IPS-20b (cell line): ENCODE measurements around the gene CCR7.

Experiments used
- H3K27ac ChIP-seq: one replicate; pipeline ENCODE4 v1.5.1; 2013; ENCODE audit warnings: low read length
- H3K27me3 ChIP-seq: 2 replicates; pipeline ENCODE4 v1.6.1; 2013; ENCODE audit warnings: mild to moderate bottlenecking, low read length, inconsistent platforms; ENCODE audit not compliant: insufficient read depth
- H3K36me3 ChIP-seq: 2 replicates; pipeline ENCODE4 v1.6.1; 2013; ENCODE audit warnings: low read depth, mild to moderate bottlenecking, inconsistent platforms, low read length, moderate library complexity; ENCODE audit not compliant: insufficient read depth
- H3K4me1 ChIP-seq: 2 replicates; pipeline ENCODE4 v1.6.1; 2013; ENCODE audit warnings: mild to moderate bottlenecking, control low read depth, inconsistent platforms, low read length, moderate library complexity; ENCODE audit not compliant: insufficient read depth
- H3K4me3 ChIP-seq: 2 replicates; pipeline ENCODE4 v1.5.1; 2013; ENCODE audit warnings: mild to moderate bottlenecking, low read length, inconsistent platforms
- H3K9ac ChIP-seq: 2 replicates; pipeline ENCODE4 v1.6.1; 2013; ENCODE audit warnings: low read depth, mild to moderate bottlenecking, inconsistent platforms, low read length, moderate library complexity
- H3K9me3 ChIP-seq: 2 replicates; pipeline ENCODE4 v1.6.1; 2013; ENCODE audit warnings: mild to moderate bottlenecking, low read depth, low read length, inconsistent platforms; ENCODE audit not compliant: insufficient read depth

Gene CCR7

DNA sequence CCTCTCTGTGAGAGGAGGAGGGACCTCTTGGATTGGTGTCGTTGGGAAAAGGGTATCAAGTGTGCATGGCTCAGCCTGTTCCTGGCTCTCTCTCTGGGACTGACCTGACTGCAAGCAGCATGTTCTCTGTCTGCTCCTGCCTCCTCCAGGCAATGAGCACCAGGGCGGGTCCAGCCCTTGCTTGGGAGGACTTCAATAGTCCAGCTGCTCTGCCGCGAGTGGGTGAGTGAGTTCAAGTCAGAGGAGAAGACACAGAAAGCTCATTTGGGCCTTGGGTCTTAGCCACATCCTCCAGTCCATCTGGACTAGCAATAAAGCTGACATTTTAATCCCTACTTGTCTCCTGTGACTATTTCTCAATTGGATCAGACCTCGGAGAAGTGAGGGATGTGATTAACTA lies 38.6 kb downstream of the CCR7 start:
- H3K27ac ChIP-seq, result no peak overlapping the region
- no peaks in the 10 kb centered on the region for H3K36me3 ChIP-seq
- peaks cover 4% of the 10 kb centered on the region for H3K9me3 ChIP-seq
- no peak overlapping the region for H3K9ac ChIP-seq
- no peaks in the 10 kb centered on the region for H3K27me3 ChIP-seq
- H3K4me3 ChIP-seq, result no peak overlapping the region
- H3K4me1 ChIP-seq, result no peaks in the 10 kb centered on the region

DNA sequence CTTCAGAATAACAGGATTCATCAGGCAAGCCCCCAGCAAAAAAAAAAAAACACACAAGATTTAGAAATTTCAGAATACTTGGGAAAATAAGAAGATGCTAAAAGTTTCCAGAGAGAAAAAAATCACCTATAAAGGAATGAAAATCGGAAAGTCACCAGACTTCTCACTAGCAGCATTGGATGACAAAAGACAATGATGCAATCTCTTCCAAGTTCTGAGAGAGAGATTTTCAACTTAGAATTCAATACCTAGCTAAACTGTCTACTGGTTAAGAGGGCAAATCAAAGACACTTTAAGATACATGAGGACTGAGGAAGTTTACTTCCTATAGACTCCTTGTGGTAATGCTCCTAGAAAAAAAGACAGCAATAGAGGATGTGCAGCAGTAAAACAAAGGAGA lies 40.0 kb downstream of the CCR7 start:
- Histone ChIP-seq H3K27me3 (no peaks in the 10 kb centered on the region), H3K36me3 (no peaks in the 10 kb centered on the region), H3K4me3 (no peak overlapping the region), H3K9ac (no peak overlapping the region), H3K4me1 (no peaks in the 10 kb centered on the region), H3K9me3 (peaks cover 4% of the 10 kb centered on the region), H3K27ac (no peak overlapping the region)

GRCh38 chr17:40524243-40524965 lies 40.9 kb downstream of the CCR7 start:
- no peaks in the 10 kb centered on the region for H3K4me1 ChIP-seq
- peaks cover 4% of the 10 kb centered on the region for H3K9me3 ChIP-seq
- no peak overlapping the region for H3K4me3 ChIP-seq

DNA sequence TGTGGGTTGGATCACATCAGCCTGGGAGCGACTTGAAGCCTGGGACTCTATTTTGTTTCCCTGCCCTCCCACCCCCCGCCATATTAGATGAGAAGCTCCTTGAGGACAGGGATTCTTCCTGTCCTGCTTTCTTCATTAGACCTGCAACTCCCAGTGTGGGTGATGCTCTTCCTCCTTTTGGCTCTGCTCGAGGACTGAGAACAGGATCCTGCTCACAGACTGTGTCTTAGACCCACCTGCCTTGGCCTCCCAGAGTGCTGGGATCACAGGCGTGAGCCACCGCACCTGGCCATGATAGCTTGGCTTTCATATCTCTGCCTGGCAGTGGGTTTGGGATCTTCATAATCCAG lies 42.3 kb downstream of the CCR7 start:
- Histone ChIP-seq H3K9me3 (peaks cover 4% of the 10 kb centered on the region), H3K9ac (no peak overlapping the region), H3K4me1 (peaks cover 3% of the 10 kb centered on the region; the same call in 1 of the 2 replicates), H3K27ac (no peak overlapping the region), H3K36me3 (no peaks in the 10 kb centered on the region), H3K4me3 (no peak overlapping the region), H3K27me3 (no peaks in the 10 kb centered on the region)

More at GRCh38 chr17:40524243-40524965, 40.9 kb downstream of the CCR7 start:
- Histone ChIP-seq H3K27me3 (no peaks in the 10 kb centered on the region), H3K36me3 (no peaks in the 10 kb centered on the region), H3K27ac (no peak overlapping the region), H3K9ac (no peak overlapping the region)

GRCh38 chr17:40522250-40522960 lies 42.9 kb downstream of the CCR7 start:
- Histone ChIP-seq H3K27me3 (no peaks in the 10 kb centered on the region), H3K9me3 (peaks cover 4% of the 10 kb centered on the region), H3K4me3 (no peak overlapping the region), H3K36me3 (no peaks in the 10 kb centered on the region), H3K4me1 (peaks cover 3% of the 10 kb centered on the region; the same call in 1 of the 2 replicates), H3K9ac (no peak overlapping the region), H3K27ac (no peak overlapping the region)

DNA sequence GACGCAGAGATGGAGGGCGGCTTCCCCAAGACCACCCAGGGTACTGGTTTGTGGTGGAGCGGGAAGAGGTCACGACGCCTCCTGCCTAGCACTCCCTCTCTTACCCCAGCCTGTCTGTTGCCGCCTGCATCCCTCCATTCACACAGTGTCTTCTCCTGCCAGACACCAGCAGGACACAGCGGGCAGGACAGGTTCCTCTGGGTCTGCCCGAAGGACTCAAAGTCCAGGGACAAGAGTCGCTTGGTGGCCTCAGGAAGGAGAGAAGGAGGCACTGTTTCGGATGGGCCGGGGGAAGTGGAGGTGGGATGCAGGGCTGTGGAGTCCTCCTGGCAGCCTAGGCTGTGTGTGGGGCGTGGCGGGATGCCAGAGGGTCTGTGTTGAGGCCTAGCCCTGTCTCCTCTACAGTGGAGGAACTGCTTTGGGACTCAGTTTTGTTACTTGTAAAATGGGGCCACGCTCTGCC lies 44.2 kb downstream of the CCR7 start:
- no peak overlapping the region for H3K4me3 ChIP-seq
- H3K36me3 ChIP-seq, result no peaks in the 10 kb centered on the region
- H3K27ac ChIP-seq, result no peak overlapping the region
- H3K9ac ChIP-seq, result no peak overlapping the region
- no peaks in the 10 kb centered on the region for H3K27me3 ChIP-seq
- H3K9me3 ChIP-seq, result peaks cover 4% of the 10 kb centered on the region
- H3K4me1 ChIP-seq, result peaks cover 3% of the 10 kb centered on the region; the same call in 1 of the 2 replicates

- H3K27me3 ChIP-seq, result no peaks in the 10 kb centered on the region; the same call in 1 of the 2 replicates
- peaks cover 3% of the 10 kb centered on the region; the same call in 1 of the 2 replicates for H3K4me1 ChIP-seq
- H3K9me3 ChIP-seq, result no peaks in the 10 kb centered on the region
- H3K36me3 ChIP-seq, result no peaks in the 10 kb centered on the region
- no peak overlapping the region for H3K27ac ChIP-seq
- H3K4me3 ChIP-seq, result no peak overlapping the region
- no peak overlapping the region for H3K9ac ChIP-seq
Measured at GRCh38 chr17:40519089-40519775, 46.0 kb downstream of the CCR7 start.

GRCh38 chr17:40518401-40519088 lies 46.7 kb downstream of the CCR7 start:
- Histone ChIP-seq H3K9ac (no peak overlapping the region), H3K27me3 (no peaks in the 10 kb centered on the region; the same call in 1 of the 2 replicates), H3K36me3 (no peaks in the 10 kb centered on the region), H3K9me3 (no peaks in the 10 kb centered on the region), H3K4me1 (peaks cover 3% of the 10 kb centered on the region; the same call in 1 of the 2 replicates), H3K4me3 (no peak overlapping the region), H3K27ac (no peak overlapping the region)

DNA sequence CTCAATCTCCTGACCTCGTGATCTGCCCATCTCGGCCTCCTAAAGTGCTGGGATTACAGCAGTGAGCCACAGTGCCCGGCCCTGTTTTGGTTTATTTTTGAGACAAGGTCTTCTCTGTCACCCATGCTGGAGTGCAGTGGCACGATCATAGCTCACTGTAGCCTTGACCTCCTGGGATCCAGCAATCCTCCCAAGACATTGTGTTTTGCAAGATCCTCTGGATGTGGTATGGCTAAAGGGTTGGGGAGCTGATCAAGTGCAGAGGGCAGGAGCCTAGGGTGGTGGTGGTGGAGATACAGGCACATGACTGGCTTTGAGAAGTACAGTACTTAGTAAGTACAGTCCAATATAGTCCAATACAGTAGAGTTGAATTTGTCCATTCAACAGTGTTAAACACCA lies 47.3 kb downstream of the CCR7 start:
- no peaks in the 10 kb centered on the region for H3K36me3 ChIP-seq
- no peaks in the 10 kb centered on the region; the same call in 1 of the 2 replicates for H3K27me3 ChIP-seq
- no peak overlapping the region for H3K27ac ChIP-seq
- no peak overlapping the region for H3K4me3 ChIP-seq
- H3K4me1 ChIP-seq, result peaks cover 3% of the 10 kb centered on the region; the same call in 1 of the 2 replicates
- no peaks in the 10 kb centered on the region for H3K9me3 ChIP-seq
- H3K9ac ChIP-seq, result no peak overlapping the region

GRCh38 chr17:40517286-40517662 lies 48.0 kb downstream of the CCR7 start:
- peaks cover 3% of the 10 kb centered on the region; the same call in 1 of the 2 replicates for H3K4me1 ChIP-seq
- H3K9ac ChIP-seq, result no peak overlapping the region
- H3K27me3 ChIP-seq, result no peaks in the 10 kb centered on the region; the same call in 1 of the 2 replicates
- no peak overlapping the region for H3K27ac ChIP-seq
- H3K4me3 ChIP-seq, result no peak overlapping the region
- H3K36me3 ChIP-seq, result no peaks in the 10 kb centered on the region
- H3K9me3 ChIP-seq, result no peaks in the 10 kb centered on the region

GRCh38 chr17:40516581-40517285 lies 48.5 kb downstream of the CCR7 start:
- Histone ChIP-seq H3K4me1 (peaks cover 3% of the 10 kb centered on the region; the same call in 1 of the 2 replicates), H3K36me3 (no peaks in the 10 kb centered on the region), H3K27ac (no peak overlapping the region), H3K9me3 (no peaks in the 10 kb centered on the region), H3K4me3 (no peak overlapping the region), H3K9ac (no peak overlapping the region), H3K27me3 (no peaks in the 10 kb centered on the region; the same call in 1 of the 2 replicates)
